GM19238 (cell line): ENCODE measurements around the gene LAYN.

Source experiments
- DNase-seq: peaks from one replicate; pipeline ENCODE4 v3.0.0; 2011; ENCODE audit warnings: low spot score; ENCODE audit not compliant: insufficient read length

LAYN gene

DNA sequence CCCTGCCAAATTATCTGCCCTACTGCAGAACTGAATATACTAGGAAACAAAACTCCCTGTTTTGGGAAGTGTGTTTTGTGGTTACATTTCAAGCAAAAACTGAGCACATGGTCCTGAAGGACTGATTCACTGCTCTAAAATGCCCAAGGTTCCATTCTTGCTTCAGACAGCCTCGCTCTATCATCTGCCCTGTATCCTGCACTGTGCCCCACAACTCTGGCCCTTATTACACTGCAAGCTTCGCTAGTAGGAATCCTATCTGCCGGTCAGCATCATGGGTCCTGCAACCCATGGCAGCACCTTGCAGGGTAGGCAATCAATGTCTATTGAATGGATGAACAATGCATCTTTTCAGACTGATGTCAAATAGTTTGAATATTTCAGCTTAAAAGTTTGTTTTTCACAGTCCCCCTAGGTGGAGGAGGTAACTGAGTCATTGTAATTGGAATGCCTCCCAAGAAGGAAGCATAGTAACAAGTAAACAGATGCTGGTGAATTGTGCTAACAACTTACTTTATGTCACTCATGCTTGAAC is 21.3 kb downstream of the LAYN start:
- no peak for DNase-seq

DNA sequence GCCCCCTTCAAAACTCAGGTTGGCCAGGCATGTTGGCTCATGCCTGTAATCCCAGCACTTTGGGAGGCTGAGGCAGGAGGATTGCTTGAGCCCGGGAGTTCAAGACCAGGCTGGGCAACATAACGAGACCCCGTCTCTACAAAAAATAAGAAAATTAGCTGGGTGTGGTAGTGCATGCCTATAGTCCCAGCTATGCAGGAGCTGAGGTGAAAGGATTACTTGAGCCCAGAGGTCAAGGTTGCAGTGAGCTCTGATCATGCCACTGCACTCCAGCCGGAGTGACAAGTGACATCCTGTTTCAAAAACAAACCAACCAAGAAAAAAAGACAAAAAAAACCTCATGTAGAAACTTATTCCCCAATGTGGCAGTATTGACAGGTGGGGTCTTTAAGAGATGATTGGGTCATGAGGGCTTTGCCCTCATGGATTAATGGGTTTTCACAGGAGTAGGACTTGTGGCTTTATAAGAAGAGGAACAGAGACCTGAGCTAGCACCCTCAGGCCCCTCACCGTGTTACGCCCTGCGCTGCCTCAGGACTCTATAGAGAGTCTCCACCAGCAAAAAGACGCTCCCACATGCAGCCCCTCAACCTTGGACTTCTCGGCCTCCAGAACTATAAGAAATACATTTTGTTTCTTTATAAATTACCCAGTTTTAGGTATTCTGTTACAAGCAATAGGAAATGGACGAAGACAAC is 22.3 kb downstream of the LAYN start:
- DNase-seq = no peak

DNA sequence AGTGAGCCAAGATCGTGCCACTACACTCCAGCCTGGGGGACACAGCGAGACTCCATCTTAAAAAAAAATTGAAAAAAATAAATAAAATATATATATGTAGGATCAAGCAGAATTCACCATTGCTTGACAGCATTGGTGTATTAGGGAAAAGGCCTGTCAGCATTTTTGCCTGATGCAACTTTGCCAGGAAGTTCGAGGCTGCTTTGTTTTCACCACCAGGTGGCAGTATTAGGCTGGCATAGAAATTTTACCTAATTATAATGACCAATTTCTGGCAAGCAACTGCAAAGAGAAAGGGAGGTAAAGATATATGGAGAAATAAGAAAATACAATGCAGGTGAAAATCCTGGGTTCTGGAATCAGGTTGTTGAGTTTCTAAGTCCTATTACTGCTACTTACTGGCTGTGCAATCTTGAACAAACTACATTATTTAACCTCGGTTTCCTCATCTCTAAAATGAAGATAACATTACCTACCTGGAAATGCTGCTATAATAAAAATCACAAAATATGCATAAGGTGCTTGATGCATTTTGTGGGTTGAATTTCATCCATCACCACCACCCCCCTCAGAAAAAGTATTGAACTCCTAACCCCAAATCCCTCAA is 24.7 kb downstream of the LAYN start:
- DNase-seq = peak; percentile 32

DNA sequence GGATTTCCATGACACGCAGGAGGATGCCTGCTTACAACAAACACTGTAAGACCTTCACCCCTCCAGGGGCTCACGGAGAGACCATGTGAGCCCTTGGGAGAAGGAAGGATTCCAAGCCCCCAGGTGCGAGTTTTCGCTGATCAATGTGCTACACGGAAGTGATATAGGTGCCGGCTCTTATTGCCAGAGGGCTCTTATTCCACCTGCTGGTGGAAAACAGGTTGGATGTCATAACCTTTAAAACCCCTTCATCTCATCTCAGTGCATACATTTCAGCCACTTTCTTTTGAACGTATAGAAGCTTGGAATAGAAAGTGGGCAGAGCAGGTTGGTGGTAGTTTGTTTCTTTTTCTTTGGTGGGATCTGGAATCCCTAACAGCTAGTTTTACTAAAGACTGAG is 25.8 kb downstream of the LAYN start:
- no peak for DNase-seq

DNA sequence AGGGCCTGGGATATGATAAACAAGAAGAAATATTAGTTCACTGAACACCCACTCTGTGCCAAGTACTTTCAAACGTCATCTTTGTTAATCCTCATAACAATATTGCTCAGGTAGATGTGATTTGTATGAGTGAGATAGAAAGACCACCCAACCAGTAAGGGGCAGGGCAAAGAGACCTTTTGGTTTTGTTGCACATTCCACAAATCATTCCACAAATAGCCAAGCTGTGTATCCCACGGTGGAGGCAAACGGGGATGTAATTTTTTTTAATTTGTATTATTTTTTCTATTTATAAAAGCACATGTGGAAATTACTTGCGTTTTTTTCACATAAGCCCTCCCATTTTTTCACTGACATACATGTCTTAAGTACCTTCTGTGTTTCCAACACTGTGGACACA is 29.0 kb downstream of the LAYN start:
- DNase-seq = no peak

DNA sequence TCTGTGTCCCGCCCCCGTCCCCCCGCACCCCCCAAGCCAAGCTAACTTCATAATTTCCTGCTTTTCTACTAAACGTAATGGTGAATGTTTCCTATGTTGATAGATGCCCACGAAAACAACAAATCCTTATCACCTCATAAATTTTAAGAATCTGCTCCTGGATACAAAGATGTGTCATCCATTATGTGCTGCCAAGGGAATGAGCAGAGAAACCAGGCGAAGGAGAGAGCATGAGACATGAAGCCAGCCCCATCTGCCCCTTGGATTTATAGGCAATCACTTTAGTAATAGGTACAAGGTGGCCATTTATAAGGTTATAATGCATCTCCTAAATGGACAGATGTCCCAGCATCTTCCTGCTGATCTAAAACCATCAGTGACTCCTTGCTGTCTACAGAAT is 30.3 kb downstream of the LAYN start:
- DNase-seq = no peak

DNA sequence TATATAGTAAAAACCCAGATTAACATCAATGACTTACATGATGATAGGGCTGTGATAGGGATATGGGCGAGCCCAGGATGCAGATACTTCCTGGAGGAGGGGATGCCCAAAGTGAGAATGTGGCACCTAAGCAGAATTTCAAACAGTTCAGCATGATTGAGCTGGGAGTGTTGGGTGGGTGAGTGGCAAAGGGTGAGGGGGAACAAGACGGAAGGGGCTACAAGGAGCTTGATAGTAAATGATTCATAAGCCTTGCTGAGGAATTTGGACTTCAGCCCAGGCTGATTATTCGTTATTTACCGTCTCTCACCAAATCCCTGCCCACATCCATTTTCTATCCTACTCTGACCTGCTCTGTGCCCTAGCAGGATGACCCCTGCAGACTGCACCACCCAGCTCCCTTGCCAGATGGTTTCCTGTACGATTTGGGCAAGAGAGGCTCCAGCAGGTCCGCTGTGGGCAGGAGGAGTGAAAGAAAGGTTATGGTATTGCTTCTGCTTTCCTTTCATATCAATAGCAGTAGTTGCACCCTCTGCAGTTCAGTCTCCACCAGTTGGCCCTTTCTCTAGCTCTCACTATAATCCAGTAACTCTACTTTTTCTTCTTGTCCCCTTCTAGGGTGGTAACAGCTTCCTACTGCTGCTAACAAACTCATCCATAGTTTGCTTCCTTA is 31.4 kb downstream of the LAYN start:
- DNase-seq = no peak

DNA sequence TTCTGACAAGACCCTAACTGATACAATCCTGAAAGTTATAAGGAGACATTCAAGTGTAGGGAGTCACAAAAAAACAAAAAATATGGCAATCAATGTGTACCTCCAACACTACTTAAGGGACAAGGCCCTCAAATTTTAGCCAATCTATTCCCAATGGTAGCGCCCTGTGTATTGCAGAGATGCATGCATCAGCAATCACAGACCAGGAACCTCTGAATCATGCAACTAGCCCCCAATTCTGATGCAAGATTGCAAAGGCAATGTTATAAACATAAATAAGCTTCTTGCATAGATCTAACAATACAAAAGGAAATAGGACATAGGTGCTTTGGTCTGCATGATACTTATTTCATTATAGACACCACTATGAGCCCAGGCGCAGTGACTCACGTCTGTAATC is 32.1 kb downstream of the LAYN start:
- DNase-seq = no peak

DNA sequence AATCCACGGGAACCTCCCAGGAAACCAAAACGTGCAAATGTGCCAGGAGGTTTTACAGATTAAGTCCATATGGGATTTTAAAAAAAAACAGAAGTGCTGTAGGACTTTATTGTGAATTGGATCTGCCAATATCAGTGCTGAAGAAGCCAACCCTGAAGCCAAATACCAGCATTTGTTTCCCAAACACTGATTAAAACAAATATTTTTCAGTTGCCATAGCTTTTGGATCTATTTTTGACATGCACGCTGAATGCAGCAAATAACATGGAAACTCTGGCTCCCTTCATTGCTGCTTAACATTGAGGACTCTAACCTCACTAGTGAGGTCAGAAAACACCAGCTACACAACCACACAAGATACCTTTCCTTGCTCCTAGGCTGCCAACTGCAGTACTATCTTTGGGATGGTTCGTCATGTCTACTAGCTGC is 33.3 kb downstream of the LAYN start:
- no peak for DNase-seq

DNA sequence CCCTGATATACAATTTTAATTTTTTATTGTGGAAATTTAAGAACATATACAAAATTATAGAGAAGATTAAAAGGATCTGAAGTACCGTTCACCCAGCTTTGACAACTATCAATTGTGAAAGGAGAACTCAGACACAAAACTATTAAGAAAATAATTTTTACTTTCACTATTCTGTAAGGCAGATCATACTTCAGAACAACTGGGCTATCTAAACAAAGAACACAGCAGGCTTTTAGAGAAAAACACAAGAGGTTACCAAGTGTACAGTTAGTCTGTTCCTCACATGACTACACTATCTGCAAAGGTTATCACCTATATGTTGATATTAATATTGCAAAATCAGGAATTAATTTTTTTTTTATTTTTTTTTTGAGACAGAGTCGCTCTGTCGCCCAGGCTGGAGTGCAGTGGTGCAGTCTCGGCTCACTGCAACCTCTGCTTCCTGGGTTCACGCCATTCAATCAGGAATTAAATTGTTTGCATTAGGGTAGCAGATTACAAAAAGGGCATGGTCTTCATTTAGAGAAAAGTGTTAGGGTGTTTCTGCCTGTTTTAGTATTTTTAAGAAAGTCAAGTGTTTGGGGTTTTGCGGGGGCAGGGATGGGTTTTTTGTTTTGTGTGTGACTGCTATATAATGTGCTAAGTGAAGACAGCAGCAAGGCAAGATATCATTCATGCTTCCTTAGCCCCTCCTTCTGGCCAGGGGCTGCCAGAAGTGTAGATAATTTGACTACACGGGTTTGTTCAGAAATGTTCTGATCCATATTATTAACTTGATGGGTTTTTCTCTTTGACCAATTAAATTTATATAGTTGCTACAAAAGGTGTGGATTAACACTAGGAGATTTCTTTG is 34.1 kb downstream of the LAYN start:
- DNase-seq = no peak

DNA sequence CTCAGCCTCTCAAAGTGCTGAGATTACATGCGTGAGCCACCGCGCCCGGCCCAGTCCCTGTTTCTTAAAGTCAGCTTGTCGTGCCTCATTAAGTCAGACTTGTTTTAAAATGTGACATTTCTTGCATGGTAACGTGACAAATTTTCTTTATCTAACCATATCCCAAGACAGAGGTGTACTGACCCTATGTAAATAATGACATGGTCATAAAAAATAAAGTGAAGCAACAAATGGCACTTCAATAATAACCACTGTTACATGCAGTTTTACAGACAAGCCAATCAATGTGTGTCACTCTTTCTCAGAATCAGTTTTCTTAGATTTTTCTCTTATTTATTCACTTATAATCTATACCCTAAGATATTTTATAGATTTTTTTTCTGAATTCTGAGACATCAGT is 35.2 kb downstream of the LAYN start:
- DNase-seq = no peak

DNA sequence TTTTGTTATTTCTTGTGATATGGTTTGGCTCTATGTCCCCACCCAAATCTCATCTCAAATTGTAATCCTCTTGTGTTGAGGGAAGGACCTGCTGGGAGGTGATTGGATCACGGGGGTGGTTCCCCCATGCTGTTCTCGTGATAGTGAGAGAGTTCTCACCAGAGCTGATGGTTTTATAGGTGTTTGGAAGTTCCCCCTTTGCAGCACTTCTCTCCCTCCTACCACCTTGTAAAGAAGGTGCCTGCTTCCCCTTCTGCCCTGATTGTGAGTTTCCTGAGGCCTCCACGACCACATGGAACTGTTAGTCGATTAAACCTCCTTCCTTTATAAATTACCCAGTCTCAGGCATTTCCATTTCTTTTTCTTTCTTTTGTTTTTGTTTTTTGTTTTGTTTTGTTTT is 37.3 kb downstream of the LAYN start:
- no peak for DNase-seq

DNA sequence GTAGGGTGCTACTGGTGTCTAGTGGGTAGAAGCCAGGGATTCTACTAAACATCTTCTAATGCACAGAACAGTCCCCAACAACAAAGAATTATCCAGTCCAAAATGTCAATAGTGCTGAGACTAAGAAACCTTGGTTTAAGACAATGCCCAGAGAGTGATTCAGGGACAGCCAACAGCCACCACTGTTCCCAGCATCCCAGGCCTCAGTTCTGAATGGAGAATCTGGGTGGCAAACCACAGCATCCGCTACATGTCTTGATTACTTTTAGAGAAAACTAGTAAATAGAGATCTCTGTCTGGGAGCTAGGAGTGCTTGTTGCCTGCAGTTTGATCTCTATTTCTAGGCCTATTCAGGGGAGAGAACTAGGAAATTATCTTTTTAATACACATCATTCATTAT is 40.8 kb downstream of the LAYN start:
- no peak for DNase-seq

DNA sequence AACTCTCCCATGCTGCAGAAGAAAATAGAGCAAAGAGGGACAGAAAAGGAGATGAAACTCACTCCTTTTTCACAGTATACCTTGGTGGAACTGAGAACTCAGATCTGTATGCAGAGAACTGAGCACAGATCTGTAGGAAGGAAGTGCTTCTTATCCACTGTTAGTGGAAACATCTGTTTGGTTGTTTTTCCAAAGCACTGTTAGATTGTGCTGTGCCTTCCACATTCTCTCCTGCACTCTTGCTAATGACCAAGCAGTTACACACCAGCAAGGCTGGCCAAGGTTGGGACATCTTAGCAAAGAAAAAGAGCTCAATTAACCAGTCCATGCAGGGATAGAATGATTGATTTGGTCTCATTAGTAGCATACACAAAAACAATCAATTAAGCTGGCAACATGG is 41.6 kb downstream of the LAYN start:
- no peak for DNase-seq

DNA sequence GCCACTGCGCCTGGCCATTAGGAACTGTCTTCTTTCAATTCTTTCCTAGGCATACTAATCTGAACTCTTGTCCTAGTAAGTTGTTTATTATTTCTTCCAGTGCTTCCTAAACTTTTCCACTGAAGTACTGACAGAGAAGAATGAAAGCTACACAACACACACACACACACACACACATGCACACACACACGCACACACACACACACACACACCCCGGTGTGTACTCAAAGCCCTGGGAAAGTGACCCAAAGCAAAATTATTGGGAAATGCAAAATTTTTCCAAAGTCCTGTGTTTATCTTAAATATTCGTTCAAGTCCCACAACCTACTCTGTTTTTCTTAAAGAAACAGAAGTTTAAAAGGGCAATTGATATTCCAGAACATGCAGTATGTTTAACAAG is 42.4 kb downstream of the LAYN start:
- DNase-seq = no peak

DNA sequence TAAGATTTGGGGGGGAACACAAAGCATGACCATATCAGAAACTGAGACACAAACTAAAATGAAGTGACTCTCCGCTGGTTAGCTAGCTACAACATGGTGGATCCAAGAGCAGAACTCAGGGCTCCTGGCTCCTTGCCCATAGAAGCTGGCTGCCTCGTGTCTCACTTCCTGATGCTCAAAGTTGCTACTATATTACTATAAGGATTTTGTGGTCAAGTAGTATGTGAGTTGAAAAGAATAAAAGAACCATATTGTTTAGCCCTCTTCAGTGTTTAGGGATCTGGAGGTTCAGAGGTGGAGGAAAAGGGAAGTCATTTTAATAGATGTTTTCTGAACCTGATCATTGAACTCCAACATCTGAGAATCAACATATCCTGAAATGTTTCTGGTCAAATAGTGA is 44.9 kb downstream of the LAYN start:
- DNase-seq = no peak

DNA sequence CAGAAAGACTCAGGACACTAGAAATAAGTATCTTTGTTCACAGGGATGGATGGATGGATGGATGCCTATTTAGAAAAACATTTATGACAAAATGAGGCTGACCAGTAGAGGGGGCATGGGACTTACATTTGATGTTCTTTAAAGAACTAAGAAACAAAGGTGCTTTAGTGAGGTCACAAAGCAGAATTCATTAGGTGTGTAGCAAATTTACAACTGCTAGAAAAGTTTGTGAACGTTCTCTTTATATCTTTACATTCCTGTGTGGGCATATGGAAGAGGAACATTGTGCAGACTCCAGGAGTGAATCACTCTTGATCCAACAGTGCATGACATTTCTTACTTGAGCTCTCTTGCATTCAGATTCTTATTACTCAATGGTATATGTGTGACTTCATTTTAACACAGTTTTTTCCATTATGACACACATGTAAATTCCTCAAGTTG is 45.9 kb downstream of the LAYN start:
- no peak for DNase-seq

DNA sequence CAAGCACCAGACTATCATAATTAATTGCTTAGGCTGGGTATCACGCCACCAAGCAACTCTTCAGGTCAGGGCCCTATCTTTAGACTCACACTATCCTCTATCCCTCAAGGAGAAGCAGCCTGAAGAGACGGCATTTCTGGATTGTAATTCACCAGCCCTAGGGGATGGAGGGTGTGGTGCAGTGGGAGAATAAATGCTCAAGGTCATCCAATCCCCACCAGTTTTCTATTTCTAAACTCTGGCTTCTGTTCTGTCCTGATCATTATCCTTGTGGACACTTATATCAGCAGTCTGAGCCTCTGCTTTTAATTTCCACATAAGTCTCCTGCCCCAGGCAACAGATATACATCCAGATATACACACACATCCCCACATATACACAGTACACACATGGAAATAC is 48.6 kb downstream of the LAYN start:
- DNase-seq = no peak

DNA sequence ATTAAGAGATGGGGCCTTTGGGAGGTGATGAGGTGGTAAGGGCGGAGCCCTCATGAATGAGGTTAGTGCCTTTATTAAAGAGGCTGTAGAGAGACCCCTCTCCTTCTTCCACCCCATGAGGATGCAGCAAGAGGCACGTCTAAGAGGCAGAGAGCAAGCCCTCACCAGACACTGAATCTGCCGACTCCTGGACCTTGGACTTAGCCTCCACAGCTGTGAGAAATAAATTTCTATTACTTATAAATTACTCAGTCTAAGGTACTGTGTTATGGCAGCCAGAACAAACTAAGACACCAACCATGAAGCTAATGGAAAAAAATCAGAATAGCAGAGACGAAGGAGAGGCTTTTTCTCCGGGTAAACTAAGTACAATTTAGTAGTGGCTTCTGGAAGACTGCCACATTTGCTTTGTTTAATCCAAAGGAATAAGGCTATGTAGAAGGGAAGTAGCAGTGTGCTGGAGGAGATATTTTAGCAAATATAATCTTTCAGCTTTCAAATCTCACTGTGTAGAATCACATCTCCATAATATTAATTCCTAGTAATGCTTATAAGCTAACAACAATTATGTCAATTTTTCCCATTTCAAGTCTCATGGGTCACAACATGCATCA is 49.5 kb downstream of the LAYN start:
- DNase-seq = no peak

DNA sequence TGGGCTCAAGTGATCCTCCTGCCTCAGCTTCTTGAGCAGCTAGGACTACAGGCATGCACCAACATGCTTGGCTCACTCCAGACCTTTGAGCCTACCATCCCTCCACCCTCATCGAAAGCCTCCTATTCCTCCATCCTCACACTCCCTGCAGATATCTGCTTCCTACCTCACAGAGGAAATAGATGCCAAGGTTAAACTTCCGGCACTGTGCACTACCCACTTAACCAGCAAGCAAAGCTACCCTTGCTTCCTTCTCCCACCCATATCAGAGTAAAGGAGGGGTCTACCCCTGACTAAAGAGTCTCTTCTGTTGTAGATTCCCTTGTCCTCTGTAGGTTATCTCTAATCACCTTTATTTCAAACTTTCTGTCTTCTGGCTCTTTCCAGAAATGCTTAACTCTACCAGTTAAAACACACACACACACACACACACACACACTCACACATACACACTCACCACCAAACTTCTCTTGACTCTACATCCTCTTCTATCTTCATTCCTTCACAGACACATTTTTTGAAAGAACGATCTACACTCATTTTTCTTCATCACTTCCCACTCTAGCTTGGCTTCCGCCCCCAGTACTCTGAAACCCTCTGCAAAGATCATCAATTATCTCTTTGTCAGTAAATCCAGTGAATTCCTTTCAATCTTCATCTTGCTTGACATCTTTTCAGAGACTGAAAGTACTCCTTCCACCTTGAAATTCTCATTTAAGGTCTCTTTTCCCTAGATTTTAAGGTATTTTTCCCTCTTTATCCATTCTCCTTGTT is 50.9 kb downstream of the LAYN start:
- no peak for DNase-seq
